Hepatocyte (in vitro differentiated cells): ENCODE data around the gene ATP2B3. TPM values are rescaled to one million over a fixed set of nuclear protein-coding genes. Genes with fewer than 3 reads are reported as not detected.

ENCODE experiments used
- DNase-seq: peaks from one replicate; pipeline ENCODE4 v3.0.0-alpha.2; 2016; ENCODE audit warnings: low spot score
- H2AFZ ChIP-seq: fragments of 200-600 bp; sonication (generic); 2 replicates; pipeline ENCODE4 v1.6.0; 2016; ENCODE audit warnings: antibody characterized with exemption, mild to moderate bottlenecking
- H3K27ac ChIP-seq: fragments of 200-600 bp; sonication (generic); 2 replicates; pipeline ENCODE4 v1.5.1; 2016; ENCODE audit warnings: mild to moderate bottlenecking
- H3K27me3 ChIP-seq: fragments of 200-600 bp; sonication (generic); 2 replicates; pipeline ENCODE4 v1.6.1; 2016
- H3K36me3 ChIP-seq: fragments of 200-600 bp; sonication (generic); replicated peaks from 2 replicates; pipeline ENCODE4 v1.5.1; 2016; ENCODE audit warnings: low read depth; ENCODE audit not compliant: insufficient read depth
- H3K4me1 ChIP-seq: fragments of 200-600 bp; sonication (generic); 2 replicates; pipeline ENCODE4 v1.5.1; 2016; ENCODE audit warnings: mild to moderate bottlenecking, moderate library complexity; ENCODE audit not compliant: insufficient read depth
- H3K4me2 ChIP-seq: fragments of 200-600 bp; sonication (generic); 2 replicates; pipeline ENCODE4 v1.6.0; 2016
- H3K4me3 ChIP-seq: fragments of 200-600 bp; sonication (generic); 2 replicates; pipeline ENCODE4 v1.5.1; 2016; ENCODE audit warnings: mild to moderate bottlenecking
- H3K79me2 ChIP-seq: fragments of 200-600 bp; sonication (generic); 2 replicates; pipeline ENCODE4 v1.6.0; 2017; ENCODE audit warnings: mild to moderate bottlenecking
- H3K9me2 ChIP-seq: fragments of 200-600 bp; sonication (generic); replicated peaks from 2 replicates; pipeline ENCODE4 v1.6.0; 2017; ENCODE audit warnings: mild to moderate bottlenecking; ENCODE audit not compliant: insufficient read depth
- H3K9me3 ChIP-seq: fragments of 200-600 bp; sonication (generic); 2 replicates; pipeline ENCODE4 v1.5.1; 2016; ENCODE audit warnings: low read depth, mild to moderate bottlenecking
- H4K20me1 ChIP-seq: fragments of 200-600 bp; sonication (generic); 2 replicates; pipeline ENCODE4 v1.6.0; 2016; ENCODE audit warnings: mild to moderate bottlenecking; ENCODE audit not compliant: insufficient read depth, poor library complexity, severe bottlenecking
- EZH2 ChIP-seq: fragments of 200-600 bp; sonication (generic); IDR thresholded peaks from 2 replicates; pipeline ENCODE4 v1.6.1; 2016; ENCODE audit warnings: antibody characterized with exemption, mild to moderate bottlenecking, borderline replicate concordance
- EZH2phosphoT487 ChIP-seq: fragments of 200-600 bp; sonication (generic); IDR thresholded peaks from one replicate; pipeline ENCODE4 v1.6.1; 2018; ENCODE audit warnings: antibody characterized with exemption, mild to moderate bottlenecking, low read depth, moderate library complexity; ENCODE audit not compliant: unreplicated experiment, severe bottlenecking
- WGBS: methylation state at CpG from one replicate; pipeline ENCODE4 v1.1.6; 2016; ENCODE audit warnings: low lambda C conversion rate; ENCODE audit errors: missing lambda C conversion rate; 5-methylcytosine and 5-hydroxymethylcytosine counted together
- polyA plus RNA-seq: library from polyadenylated mRNA; unstranded; fragments of >200 nt; fragmentation: Nextera tagmentation; extraction: Ambion mirVana; gene quantifications from 2 replicates; pipeline ENCODE4 v1.2.1, GENCODE V29; 2016
- total RNA-seq: library from RNA; depleted of rRNA; stranded (reverse); fragments of >200 nt; gene quantifications from 2 replicates; pipeline ENCODE4 v1.2.3, GENCODE V29; 2014
- TF ChIP-seq, protein P1 (sequence below): fragments of 200-600 bp; sonication (generic); IDR thresholded peaks from 2 replicates; pipeline ENCODE4 v1.5.1; 2016; ENCODE audit warnings: antibody characterized with exemption, mild to moderate bottlenecking; ENCODE audit not compliant: poor library complexity

Gene ATP2B3
- total and polyA plus RNA-seq, 2 experiments from 2014 or later, result 0.07 TPM; not detected in 1

DNA sequence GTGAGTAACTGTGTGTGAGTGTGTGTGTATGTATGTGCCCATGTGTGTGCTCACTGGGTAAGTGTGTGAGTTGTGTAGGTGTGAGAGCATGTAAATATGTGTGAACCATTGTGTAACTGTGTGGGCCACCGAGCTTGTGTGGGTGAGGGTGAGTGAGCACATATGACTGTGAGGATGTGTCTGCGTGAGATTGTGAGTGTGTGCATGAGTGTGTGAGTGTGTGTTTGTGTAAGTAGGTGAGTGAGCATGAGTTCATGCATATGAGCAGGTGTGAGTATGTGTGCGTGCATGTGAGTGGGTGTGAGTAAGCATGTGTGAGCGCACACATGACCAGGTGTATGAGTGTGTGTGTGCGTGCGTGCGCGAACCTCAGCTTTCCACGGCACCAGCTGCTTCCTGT is 1.4 kb upstream of the ATP2B3 start:
- Histone ChIP-seq H2AFZ (no peak overlapping the region), H3K79me2 (no peaks in the 10 kb centered on the region), H3K9me2 (no peaks in the 10 kb centered on the region), H3K4me1 (no peaks in the 10 kb centered on the region), H3K4me2 (no peak overlapping the region), H3K36me3 (no peaks in the 10 kb centered on the region), H3K9me3 (no peaks in the 10 kb centered on the region), H3K27ac (no peak overlapping the region), H4K20me1 (no peaks in the 10 kb centered on the region), H3K4me3 (no peak overlapping the region), H3K27me3 (peaks cover 6% of the 10 kb centered on the region)
- WGBS, result 92% methylated on average over 9 of the region's 9 CpGs
- no peak for TF ChIP-seq EZH2
- TF ChIP-seq EZH2phosphoT487, result no peak
- TF ChIP-seq, protein P1, sequence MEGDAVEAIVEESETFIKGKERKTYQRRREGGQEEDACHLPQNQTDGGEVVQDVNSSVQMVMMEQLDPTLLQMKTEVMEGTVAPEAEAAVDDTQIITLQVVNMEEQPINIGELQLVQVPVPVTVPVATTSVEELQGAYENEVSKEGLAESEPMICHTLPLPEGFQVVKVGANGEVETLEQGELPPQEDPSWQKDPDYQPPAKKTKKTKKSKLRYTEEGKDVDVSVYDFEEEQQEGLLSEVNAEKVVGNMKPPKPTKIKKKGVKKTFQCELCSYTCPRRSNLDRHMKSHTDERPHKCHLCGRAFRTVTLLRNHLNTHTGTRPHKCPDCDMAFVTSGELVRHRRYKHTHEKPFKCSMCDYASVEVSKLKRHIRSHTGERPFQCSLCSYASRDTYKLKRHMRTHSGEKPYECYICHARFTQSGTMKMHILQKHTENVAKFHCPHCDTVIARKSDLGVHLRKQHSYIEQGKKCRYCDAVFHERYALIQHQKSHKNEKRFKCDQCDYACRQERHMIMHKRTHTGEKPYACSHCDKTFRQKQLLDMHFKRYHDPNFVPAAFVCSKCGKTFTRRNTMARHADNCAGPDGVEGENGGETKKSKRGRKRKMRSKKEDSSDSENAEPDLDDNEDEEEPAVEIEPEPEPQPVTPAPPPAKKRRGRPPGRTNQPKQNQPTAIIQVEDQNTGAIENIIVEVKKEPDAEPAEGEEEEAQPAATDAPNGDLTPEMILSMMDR, result no peak
- no peak for DNase-seq

GRCh38 chrX:153517946-153518834 is 748 bp downstream of the ATP2B3 start:
- Histone ChIP-seq H3K9me3 (no peaks in the 10 kb centered on the region), H3K27me3 (peaks cover 6% of the 10 kb centered on the region), H3K79me2 (no peaks in the 10 kb centered on the region), H3K9me2 (no peaks in the 10 kb centered on the region), H3K27ac (no peak overlapping the region), H3K4me3 (no peak overlapping the region), H3K36me3 (no peaks in the 10 kb centered on the region), H3K4me2 (no peak overlapping the region), H2AFZ (no peak overlapping the region), H4K20me1 (no peaks in the 10 kb centered on the region), H3K4me1 (no peaks in the 10 kb centered on the region)
- TF ChIP-seq, protein P1, result no peak
- TF ChIP-seq EZH2, result no peak
- TF ChIP-seq EZH2phosphoT487, result no peak
- WGBS, result 55% methylated on average over 27 of the region's 70 CpGs
- no peak for DNase-seq

DNA sequence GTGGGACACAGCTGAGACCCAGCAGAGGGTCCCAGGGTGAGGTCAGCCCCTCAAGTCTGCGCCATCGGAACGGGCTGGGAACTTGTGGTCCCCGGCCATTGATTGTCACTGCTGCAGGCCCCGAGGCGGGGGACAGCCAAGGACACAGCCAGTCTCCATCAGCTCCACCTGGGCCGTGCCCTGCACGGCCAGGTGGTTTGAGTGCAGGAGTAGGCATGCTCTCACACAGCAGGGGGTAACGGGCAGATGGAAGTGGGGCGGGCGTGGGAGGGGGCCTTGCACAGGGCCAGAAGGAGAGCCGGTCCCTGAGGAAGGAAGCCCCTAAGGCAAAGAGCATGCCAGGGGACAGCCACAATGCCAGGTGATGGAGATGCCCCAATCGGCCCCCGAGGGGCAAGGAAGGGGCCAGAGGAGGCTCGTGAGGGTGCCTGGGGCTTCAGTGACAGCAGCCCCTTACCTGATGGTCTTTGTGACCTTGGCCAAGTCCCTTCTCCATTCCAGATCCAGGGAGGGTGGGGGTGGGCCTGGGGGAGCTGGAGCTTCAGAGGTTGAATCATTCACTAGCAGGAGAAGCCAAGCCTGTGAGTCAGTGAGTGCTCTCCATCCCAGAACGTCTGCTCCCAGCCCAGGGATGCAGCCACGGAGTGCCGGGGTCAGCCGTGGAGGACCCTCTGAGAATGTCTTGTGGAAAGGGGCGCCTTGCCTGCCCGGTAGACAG is 2.3 kb downstream of the ATP2B3 start:
- Histone ChIP-seq H3K4me2 (no peak overlapping the region), H3K27me3 (peaks cover 6% of the 10 kb centered on the region)
- 82% methylated on average over 18 of the region's 21 CpGs for WGBS

More for the DNA sequence above, 2.3 kb downstream of the ATP2B3 start:
- no peaks in the 10 kb centered on the region for H3K79me2 ChIP-seq
- no peaks in the 10 kb centered on the region for H3K4me1 ChIP-seq
- H3K36me3 ChIP-seq, result no peaks in the 10 kb centered on the region
- no peaks in the 10 kb centered on the region for H3K9me3 ChIP-seq
- no peak overlapping the region for H2AFZ ChIP-seq
- TF ChIP-seq EZH2 (no peak), EZH2phosphoT487 (no peak)
- TF ChIP-seq, protein P1, result no peak
- no peaks in the 10 kb centered on the region for H4K20me1 ChIP-seq
- DNase-seq, result no peak
- H3K9me2 ChIP-seq, result no peaks in the 10 kb centered on the region
- H3K27ac ChIP-seq, result no peak overlapping the region
- no peak overlapping the region for H3K4me3 ChIP-seq
